ENCODE results near the gene RGL2.

DNA sequence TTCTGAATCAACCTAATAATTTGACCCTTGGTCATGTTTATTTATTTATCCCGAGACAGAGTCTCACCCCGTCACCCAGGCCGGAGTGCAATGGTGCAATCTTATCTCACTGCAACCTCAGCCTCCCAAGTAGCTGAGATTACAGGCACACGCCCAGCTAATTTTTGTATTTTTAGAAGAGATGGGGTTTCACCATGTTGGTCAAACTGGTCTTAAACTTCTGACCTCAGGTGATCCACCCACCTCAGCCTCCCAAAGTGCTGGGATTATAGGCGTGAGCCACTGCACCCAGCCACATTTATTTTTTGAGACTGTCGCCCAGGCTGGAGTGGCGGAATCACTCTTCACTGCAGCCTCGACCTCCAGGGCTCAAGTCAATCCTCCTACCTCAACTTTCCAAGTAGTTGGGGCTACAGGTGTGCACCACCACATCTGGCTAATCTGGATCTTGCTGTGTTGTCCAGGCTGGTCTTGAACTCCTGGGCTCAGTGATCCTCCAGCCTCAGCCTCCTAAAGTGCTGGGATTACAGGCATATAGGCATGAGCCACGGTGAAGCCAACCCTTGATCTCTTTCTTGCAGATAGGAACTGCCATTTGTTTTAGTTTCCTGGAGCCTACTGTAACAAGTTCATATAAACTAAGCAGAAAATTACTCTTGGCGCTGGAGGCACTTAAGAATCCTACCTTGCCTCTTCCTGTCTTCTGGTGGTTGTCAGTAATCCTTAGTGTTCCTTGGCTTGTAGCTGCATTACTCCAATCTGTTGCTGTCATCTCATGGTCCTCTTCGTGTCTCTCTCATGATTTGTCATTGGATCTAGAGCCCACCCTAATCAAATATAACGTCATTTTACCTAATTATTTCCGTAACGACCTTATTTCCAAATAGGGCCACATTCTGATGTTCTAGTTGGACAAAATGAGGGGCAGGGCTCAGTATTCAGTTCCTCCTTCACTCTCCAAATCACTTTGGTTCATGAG is 24.5 kb downstream of the RGL2 start:
- TF ChIP-seq, protein P1, sequence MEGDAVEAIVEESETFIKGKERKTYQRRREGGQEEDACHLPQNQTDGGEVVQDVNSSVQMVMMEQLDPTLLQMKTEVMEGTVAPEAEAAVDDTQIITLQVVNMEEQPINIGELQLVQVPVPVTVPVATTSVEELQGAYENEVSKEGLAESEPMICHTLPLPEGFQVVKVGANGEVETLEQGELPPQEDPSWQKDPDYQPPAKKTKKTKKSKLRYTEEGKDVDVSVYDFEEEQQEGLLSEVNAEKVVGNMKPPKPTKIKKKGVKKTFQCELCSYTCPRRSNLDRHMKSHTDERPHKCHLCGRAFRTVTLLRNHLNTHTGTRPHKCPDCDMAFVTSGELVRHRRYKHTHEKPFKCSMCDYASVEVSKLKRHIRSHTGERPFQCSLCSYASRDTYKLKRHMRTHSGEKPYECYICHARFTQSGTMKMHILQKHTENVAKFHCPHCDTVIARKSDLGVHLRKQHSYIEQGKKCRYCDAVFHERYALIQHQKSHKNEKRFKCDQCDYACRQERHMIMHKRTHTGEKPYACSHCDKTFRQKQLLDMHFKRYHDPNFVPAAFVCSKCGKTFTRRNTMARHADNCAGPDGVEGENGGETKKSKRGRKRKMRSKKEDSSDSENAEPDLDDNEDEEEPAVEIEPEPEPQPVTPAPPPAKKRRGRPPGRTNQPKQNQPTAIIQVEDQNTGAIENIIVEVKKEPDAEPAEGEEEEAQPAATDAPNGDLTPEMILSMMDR (conservative IDR thresholded peaks at IDR 0.05 in 1 of 2, IDR thresholded peaks at IDR 0.05 in 1 of 2; ENCODE audit: extremely low read depth in 1 of 2, insufficient read depth in 1 of 2, low read depth in 1 of 2, low read length in 2 of 2) = no peak
- no peak for TF ChIP-seq EZH2 (IDR thresholded peaks at IDR 0.05; ENCODE audit: borderline replicate concordance, low read length)

Measured in mammary epithelial cell (primary cell).